ENCODE measurements around the gene SCAP. TPM values are rescaled to one million over a fixed set of nuclear protein-coding genes. Genes with fewer than 3 reads are reported as not detected.

Gene SCAP
- total and polyA plus RNA-seq, 2 experiments from 2014 or later, result 83.2 to 94.8 TPM

DNA sequence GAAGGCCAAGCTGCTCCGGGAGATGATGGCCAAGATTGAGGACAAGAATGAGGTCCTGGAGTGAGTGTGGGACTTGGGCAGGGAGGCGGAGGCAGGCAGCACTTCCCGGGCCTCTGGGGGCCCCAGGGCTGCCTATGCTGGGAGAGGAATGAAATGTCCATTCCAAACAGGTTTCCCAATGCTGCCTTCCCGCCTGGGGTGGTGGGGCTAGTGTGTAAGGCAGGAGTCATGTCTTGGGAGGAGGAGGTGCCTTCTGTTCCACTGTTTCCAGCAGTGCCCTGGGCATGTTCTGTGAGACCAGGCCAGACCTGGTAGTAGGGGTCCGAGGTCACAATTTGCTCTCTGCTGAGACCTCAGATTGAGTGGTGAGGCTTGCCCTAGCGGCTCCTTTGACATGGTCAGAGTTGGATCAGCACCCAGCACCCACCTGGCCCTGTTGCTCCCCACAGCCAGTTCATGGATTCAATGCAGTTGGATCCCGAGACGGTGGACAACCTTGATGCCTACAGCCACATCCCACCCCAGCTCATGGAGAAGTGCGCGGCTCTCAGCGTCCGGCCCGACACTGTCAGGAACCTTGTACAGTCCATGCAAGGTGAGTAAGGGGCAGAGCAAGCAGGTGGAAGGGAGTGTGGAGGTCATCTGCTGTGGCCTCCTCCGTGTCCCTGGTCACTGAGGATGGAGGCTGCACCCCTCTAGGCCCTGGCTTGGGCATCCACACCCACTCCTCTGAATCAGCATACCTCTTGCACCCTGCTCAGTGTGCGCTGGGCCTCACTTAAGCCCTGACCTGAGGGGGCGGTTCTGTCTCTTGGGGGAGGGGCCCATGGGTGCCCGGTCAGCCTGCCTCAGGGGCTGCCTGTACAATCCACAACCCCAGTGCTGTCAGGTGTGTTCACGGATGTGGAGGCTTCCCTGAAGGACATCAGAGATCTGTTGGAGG is 67.6 kb downstream of the SCAP start:
- 92% methylated on average over 18 of the region's 18 CpGs for WGBS (ENCODE audit: low lambda C conversion rate, missing lambda C conversion rate)
- TF ChIP-seq EZH2phosphoT487 (IDR thresholded peaks at IDR 0.05; ENCODE audit: low read depth, severe bottlenecking, unreplicated experiment) (no peak), EZH2 (IDR thresholded peaks at IDR 0.05; ENCODE audit: borderline replicate concordance) (no peak)
- TF ChIP-seq, protein P1, sequence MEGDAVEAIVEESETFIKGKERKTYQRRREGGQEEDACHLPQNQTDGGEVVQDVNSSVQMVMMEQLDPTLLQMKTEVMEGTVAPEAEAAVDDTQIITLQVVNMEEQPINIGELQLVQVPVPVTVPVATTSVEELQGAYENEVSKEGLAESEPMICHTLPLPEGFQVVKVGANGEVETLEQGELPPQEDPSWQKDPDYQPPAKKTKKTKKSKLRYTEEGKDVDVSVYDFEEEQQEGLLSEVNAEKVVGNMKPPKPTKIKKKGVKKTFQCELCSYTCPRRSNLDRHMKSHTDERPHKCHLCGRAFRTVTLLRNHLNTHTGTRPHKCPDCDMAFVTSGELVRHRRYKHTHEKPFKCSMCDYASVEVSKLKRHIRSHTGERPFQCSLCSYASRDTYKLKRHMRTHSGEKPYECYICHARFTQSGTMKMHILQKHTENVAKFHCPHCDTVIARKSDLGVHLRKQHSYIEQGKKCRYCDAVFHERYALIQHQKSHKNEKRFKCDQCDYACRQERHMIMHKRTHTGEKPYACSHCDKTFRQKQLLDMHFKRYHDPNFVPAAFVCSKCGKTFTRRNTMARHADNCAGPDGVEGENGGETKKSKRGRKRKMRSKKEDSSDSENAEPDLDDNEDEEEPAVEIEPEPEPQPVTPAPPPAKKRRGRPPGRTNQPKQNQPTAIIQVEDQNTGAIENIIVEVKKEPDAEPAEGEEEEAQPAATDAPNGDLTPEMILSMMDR (IDR thresholded peaks at IDR 0.05; ENCODE audit: poor library complexity), result no peak
- Histone ChIP-seq H3K9me3 (ENCODE audit: low read depth) (no peaks in the 10 kb centered on the region), H3K4me3 (no peak overlapping the region), H3K9me2 (replicated peaks; ENCODE audit: insufficient read depth) (no peaks in the 10 kb centered on the region), H3K79me2 (peaks cover 15% of the 10 kb centered on the region), H2AFZ (no peak overlapping the region), H3K27ac (no peak overlapping the region), H3K36me3 (replicated peaks; ENCODE audit: insufficient read depth, low read depth) (no peaks in the 10 kb centered on the region), H3K4me1 (ENCODE audit: insufficient read depth) (peaks cover 12% of the 10 kb centered on the region), H3K27me3 (no peaks in the 10 kb centered on the region), H3K4me2 (no peak overlapping the region), H4K20me1 (ENCODE audit: insufficient read depth, poor library complexity, severe bottlenecking) (peaks cover 11% of the 10 kb centered on the region)
- no peak for DNase-seq (ENCODE audit: low spot score)

- H3K4me1 ChIP-seq (ENCODE audit: insufficient read depth), result peaks cover 12% of the 10 kb centered on the region
- H2AFZ ChIP-seq, result no peak overlapping the region
- DNase-seq (ENCODE audit: low spot score), result no peak
- H3K9me3 ChIP-seq (ENCODE audit: low read depth), result no peaks in the 10 kb centered on the region
- H3K79me2 ChIP-seq, result peaks cover 23% of the 10 kb centered on the region
- no peak overlapping the region for H3K27ac ChIP-seq
- no peak overlapping the region for H3K4me3 ChIP-seq
- no peaks in the 10 kb centered on the region for H3K27me3 ChIP-seq
- H3K36me3 ChIP-seq (replicated peaks; ENCODE audit: insufficient read depth, low read depth), result no peaks in the 10 kb centered on the region
- H3K9me2 ChIP-seq (replicated peaks; ENCODE audit: insufficient read depth), result no peaks in the 10 kb centered on the region
- peaks cover 11% of the 10 kb centered on the region for H4K20me1 ChIP-seq (ENCODE audit: insufficient read depth, poor library complexity, severe bottlenecking)
- 93% methylated on average over 7 of the region's 7 CpGs for WGBS (ENCODE audit: low lambda C conversion rate, missing lambda C conversion rate)
- TF ChIP-seq, protein P1 (IDR thresholded peaks at IDR 0.05; ENCODE audit: poor library complexity), result no peak
- no peak for TF ChIP-seq EZH2phosphoT487 (IDR thresholded peaks at IDR 0.05; ENCODE audit: low read depth, severe bottlenecking, unreplicated experiment)
- TF ChIP-seq EZH2 (IDR thresholded peaks at IDR 0.05; ENCODE audit: borderline replicate concordance), result no peak
- no peak overlapping the region for H3K4me2 ChIP-seq
Observed at GRCh38 chr3:47407237-47407636, 68.5 kb downstream of the SCAP start.

DNA sequence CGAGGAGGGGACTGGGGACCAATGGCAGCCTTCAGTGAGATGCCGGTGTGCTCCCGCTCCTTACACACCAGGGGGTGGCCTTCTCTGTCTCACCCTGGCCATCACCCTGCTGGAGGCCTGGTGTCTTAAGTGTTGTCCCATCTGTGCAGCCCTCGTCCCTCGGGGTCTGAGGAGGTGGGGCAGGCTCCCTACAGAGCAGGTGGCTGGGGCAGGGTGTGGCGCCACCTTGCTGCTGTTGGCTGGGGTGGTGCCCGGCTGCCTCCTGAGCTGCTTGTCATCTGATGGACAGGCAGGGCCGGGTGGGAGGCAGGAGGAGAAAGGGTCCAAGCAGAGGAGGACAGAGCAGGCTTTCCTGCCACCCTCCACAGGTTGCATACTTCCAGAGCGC is 69.0 kb downstream of the SCAP start:
- WGBS (ENCODE audit: low lambda C conversion rate, missing lambda C conversion rate), result 96% methylated on average over 9 of the region's 9 CpGs
- Histone ChIP-seq H2AFZ (no peak overlapping the region), H3K27ac (no peak overlapping the region), H3K9me3 (ENCODE audit: low read depth) (no peaks in the 10 kb centered on the region), H3K4me1 (ENCODE audit: insufficient read depth) (peaks cover 12% of the 10 kb centered on the region), H3K4me3 (no peak overlapping the region), H3K4me2 (no peak overlapping the region), H3K79me2 (peaks cover 28% of the 10 kb centered on the region), H3K36me3 (replicated peaks; ENCODE audit: insufficient read depth, low read depth) (no peaks in the 10 kb centered on the region), H4K20me1 (ENCODE audit: insufficient read depth, poor library complexity, severe bottlenecking) (peaks cover 11% of the 10 kb centered on the region), H3K27me3 (no peaks in the 10 kb centered on the region), H3K9me2 (replicated peaks; ENCODE audit: insufficient read depth) (no peaks in the 10 kb centered on the region)
- no peak for DNase-seq (ENCODE audit: low spot score)
- TF ChIP-seq, protein P1 (IDR thresholded peaks at IDR 0.05; ENCODE audit: poor library complexity), result peak; percentile 4
- TF ChIP-seq EZH2 (IDR thresholded peaks at IDR 0.05; ENCODE audit: borderline replicate concordance), result no peak
- no peak for TF ChIP-seq EZH2phosphoT487 (IDR thresholded peaks at IDR 0.05; ENCODE audit: low read depth, severe bottlenecking, unreplicated experiment)

Data from hepatocyte (in vitro differentiated cells).